Astrocyte of the cerebellum (primary cell): Measurements from ENCODE around the gene EEIG2.

Experiments used
- DNase-seq: peaks from one replicate; pipeline ENCODE4 v3.0.0-alpha.2; 2011; ENCODE audit warnings: low read depth
- H3K4me3 ChIP-seq: 2 replicates; pipeline ENCODE4 v1.5.1; 2011; ENCODE audit warnings: mild to moderate bottlenecking, low read depth, low read length, moderate library complexity
- in situ Hi-C: cut with HindIII; loops from 2 replicates; pipeline ENCODE4 v1.10.0; 2017; ENCODE audit warnings: low sequenced_read_pairs
- TF ChIP-seq, protein P1 (sequence below): IDR thresholded peaks from 2 replicates; pipeline ENCODE4 v1.5.1; 2012; ENCODE audit warnings: low read length, low read depth, moderate library complexity, mild to moderate bottlenecking; ENCODE audit errors: missing control alignments

Gene EEIG2

GRCh38 chr1:108575375-108575774, 15.5 kb downstream of the EEIG2 start:
- no peak for DNase-seq
- H3K4me3 ChIP-seq: no peak overlapping the region
- TF ChIP-seq, protein P1, sequence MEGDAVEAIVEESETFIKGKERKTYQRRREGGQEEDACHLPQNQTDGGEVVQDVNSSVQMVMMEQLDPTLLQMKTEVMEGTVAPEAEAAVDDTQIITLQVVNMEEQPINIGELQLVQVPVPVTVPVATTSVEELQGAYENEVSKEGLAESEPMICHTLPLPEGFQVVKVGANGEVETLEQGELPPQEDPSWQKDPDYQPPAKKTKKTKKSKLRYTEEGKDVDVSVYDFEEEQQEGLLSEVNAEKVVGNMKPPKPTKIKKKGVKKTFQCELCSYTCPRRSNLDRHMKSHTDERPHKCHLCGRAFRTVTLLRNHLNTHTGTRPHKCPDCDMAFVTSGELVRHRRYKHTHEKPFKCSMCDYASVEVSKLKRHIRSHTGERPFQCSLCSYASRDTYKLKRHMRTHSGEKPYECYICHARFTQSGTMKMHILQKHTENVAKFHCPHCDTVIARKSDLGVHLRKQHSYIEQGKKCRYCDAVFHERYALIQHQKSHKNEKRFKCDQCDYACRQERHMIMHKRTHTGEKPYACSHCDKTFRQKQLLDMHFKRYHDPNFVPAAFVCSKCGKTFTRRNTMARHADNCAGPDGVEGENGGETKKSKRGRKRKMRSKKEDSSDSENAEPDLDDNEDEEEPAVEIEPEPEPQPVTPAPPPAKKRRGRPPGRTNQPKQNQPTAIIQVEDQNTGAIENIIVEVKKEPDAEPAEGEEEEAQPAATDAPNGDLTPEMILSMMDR: no peak
- in situ Hi-C loops: no loop called here

DNA sequence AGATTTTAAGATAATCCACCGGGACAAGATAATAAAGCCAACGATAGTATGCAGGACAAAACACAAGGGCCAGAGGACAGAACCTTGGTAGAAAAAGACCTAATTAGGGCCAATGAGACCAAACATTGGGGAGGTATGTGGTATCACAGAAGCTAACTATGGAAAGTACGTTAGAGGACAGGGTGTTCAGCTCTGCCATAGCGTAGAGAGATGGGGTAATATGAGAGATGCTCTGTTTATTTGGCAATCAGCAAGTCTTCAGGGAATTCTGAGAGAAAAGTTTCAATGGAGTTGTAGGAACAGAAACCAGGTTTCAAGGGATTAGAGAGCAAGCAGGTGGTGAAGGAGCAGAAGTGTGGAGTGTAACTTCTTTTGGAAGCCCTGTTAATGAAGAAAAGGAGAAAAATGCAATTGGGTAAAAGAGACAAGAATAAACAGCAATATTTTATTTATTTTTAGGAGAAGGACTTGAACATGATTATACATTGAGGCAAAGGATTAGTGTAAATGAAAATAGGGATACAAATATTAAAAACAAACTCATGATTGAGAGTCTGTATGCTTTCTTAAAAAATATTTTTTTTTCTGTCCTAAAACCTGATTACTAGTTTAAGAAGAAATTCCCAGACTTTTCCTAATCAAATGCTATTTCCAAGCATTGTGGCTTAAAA, 24.0 kb downstream of the EEIG2 start:
- no peak for DNase-seq
- TF ChIP-seq, protein P1: no peak
- in situ Hi-C loops: no loop called here
- H3K4me3 ChIP-seq: no peak overlapping the region

- TF ChIP-seq, protein P1: no peak
- no peak for DNase-seq
- in situ Hi-C loops: no loop called here
- no peak overlapping the region for H3K4me3 ChIP-seq
These were observed 24.5 kb downstream of the EEIG2 start for GRCh38 chr1:108584428-108584856.

DNA sequence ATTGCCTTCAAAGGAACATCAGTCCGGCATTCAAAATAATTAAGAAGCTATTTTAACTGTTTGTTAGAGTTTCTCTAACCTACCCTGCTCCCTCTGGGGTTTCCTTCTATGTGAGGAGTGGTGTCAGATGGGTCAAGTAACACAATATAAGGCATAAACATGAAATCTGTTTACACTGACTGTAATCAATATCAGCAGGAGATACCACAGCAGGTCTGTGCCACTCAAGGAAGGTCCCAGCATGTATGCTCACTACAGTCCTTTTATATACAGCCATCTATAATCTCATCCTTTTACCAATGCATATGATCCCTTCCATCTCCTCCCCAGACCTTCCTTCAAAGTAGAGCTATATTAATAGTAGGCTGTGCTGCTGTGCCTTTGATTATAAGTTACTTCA, 25.4 kb downstream of the EEIG2 start:
- DNase-seq: no peak
- no peak overlapping the region for H3K4me3 ChIP-seq
- in situ Hi-C loops: no loop called here
- TF ChIP-seq, protein P1: no peak

GRCh38 chr1:108590441-108590840, 30.5 kb downstream of the EEIG2 start:
- no peak for DNase-seq
- in situ Hi-C loops: no loop called here
- H3K4me3 ChIP-seq: no peak overlapping the region
- TF ChIP-seq, protein P1: no peak

GRCh38 chr1:108590957-108591356, 31.1 kb downstream of the EEIG2 start:
- in situ Hi-C loops: no loop called here
- DNase-seq: peak; percentile 84
- TF ChIP-seq, protein P1: no peak
- no peak overlapping the region for H3K4me3 ChIP-seq
